ENCODE data around the gene TAF15.

GRCh38 chr17:35892091-35893035 lies 83.1 kb downstream of the TAF15 start:
- TF ChIP-seq CTCF (conservative IDR thresholded peaks at IDR 0.05; ENCODE audit: low read length) (no peak), EZH2phosphoT487 (IDR thresholded peaks at IDR 0.05; ENCODE audit: borderline replicate concordance) (no peak)

Measured in Loucy (cell line).